GM19328 (cell line): ENCODE measurements around the gene PARD6B.

ENCODE experiments used
- ATAC-seq: cut with Tn5 transposase; IDR thresholded peaks from one replicate; pipeline ENCODE4 v1.9.1; 2021; ENCODE audit warnings: mild to moderate bottlenecking, moderate library complexity; ENCODE audit not compliant: unreplicated experiment

Gene PARD6B

GRCh38 chr20:50722424-50723155, 8.8 kb upstream of the PARD6B start:
- ATAC-seq = no peak

GRCh38 chr20:50723672-50724071, 7.7 kb upstream of the PARD6B start:
- ATAC-seq = no peak

- no peak for ATAC-seq
Measured at GRCh38 chr20:50724112-50724725, 7.2 kb upstream of the PARD6B start.

GRCh38 chr20:50724851-50725723, 6.3 kb upstream of the PARD6B start:
- no peak for ATAC-seq

- ATAC-seq = no peak
Measured at GRCh38 chr20:50725724-50726005, 5.7 kb upstream of the PARD6B start.

- ATAC-seq = no peak
Measured at GRCh38 chr20:50726955-50727791, 4.2 kb upstream of the PARD6B start.

GRCh38 chr20:50727792-50728485, 3.4 kb upstream of the PARD6B start:
- ATAC-seq = no peak

- no peak for ATAC-seq
Measured at GRCh38 chr20:50728486-50728980, 2.8 kb upstream of the PARD6B start.

- no peak for ATAC-seq
Measured at GRCh38 chr20:50728981-50729874, 2.2 kb upstream of the PARD6B start.

GRCh38 chr20:50729901-50730764, 1.2 kb upstream of the PARD6B start:
- no peak for ATAC-seq

- no peak for ATAC-seq
Measured at GRCh38 chr20:50730765-50731054, 670 bp upstream of the PARD6B start.

GRCh38 chr20:50731930-50732690, 730 bp downstream of the PARD6B start:
- no peak for ATAC-seq

- no peak for ATAC-seq
Measured at GRCh38 chr20:50733644-50734349, 2.4 kb downstream of the PARD6B start.

GRCh38 chr20:50734730-50735679, 3.6 kb downstream of the PARD6B start:
- no peak for ATAC-seq

GRCh38 chr20:50735813-50736212, 4.4 kb downstream of the PARD6B start:
- no peak for ATAC-seq

GRCh38 chr20:50737352-50737751, 6.0 kb downstream of the PARD6B start:
- ATAC-seq = no peak
